Activated CD4-positive, alpha-beta T cell treated with anti-CD3 and anti-CD28 coated beads, Interleukin-2, amount 50 U/mL, for 1 hour (primary cell): ENCODE data around the gene CD81.
"Not testable (repeated sequence)": the region's sequence is repeated elsewhere in the genome, so short reads cannot be mapped to it uniquely, and the experiment has no call there.

Source experiments
- DNase-seq: peaks from one replicate; pipeline ENCODE4 v3.0.0-alpha.2; 2020

Gene CD81

GRCh38 chr11:2357651-2358050, 19.5 kb upstream of the CD81 start:
- not testable (repeated sequence) for DNase-seq

- DNase-seq, result no peak
Measured at GRCh38 chr11:2358754-2359442, 18.2 kb upstream of the CD81 start.

- DNase-seq, result no peak
Measured at GRCh38 chr11:2359557-2359956, 17.6 kb upstream of the CD81 start.

- no peak for DNase-seq
Measured at GRCh38 chr11:2360081-2360642, 16.9 kb upstream of the CD81 start.

GRCh38 chr11:2361565-2361964, 15.5 kb upstream of the CD81 start:
- no peak for DNase-seq

- DNase-seq, result no peak
Measured at GRCh38 chr11:2362414-2362813, 14.7 kb upstream of the CD81 start.

GRCh38 chr11:2363130-2363529, 14.0 kb upstream of the CD81 start:
- DNase-seq, result no peak

- no peak for DNase-seq
Measured at GRCh38 chr11:2363577-2364370, 13.3 kb upstream of the CD81 start.

- DNase-seq, result not testable (repeated sequence)
Measured at GRCh38 chr11:2364386-2364785, 12.7 kb upstream of the CD81 start.

GRCh38 chr11:2365571-2366210, 11.4 kb upstream of the CD81 start:
- DNase-seq, result no peak

- DNase-seq, result no peak
Measured at GRCh38 chr11:2366276-2366675, 10.8 kb upstream of the CD81 start.

GRCh38 chr11:2366733-2367132, 10.4 kb upstream of the CD81 start:
- DNase-seq, result no peak

GRCh38 chr11:2367266-2368160, 9.6 kb upstream of the CD81 start:
- no peak for DNase-seq

- DNase-seq, result no peak
Measured at GRCh38 chr11:2368178-2368850, 8.8 kb upstream of the CD81 start.

- no peak for DNase-seq
Measured at GRCh38 chr11:2368851-2369180, 8.3 kb upstream of the CD81 start.

GRCh38 chr11:2369320-2369719, 7.8 kb upstream of the CD81 start:
- no peak for DNase-seq

- no peak for DNase-seq
Measured at GRCh38 chr11:2369896-2370295, 7.2 kb upstream of the CD81 start.

GRCh38 chr11:2374456-2375201, 2.5 kb upstream of the CD81 start:
- no peak for DNase-seq

GRCh38 chr11:2375341-2375853, 1.7 kb upstream of the CD81 start:
- DNase-seq, result no peak

- DNase-seq, result no peak
Measured at GRCh38 chr11:2375964-2376551, 1.1 kb upstream of the CD81 start.
